Hindlimb muscle (tissue), 1 donor: ENCODE data around the gene TMEM217. TPM values are rescaled to one million over a fixed set of nuclear protein-coding genes. Genes with fewer than 3 reads are reported as not detected.

ENCODE experiments used
- DNase-seq: peaks from one replicate; pipeline ENCODE4 v3.0.0-alpha.2; 2013
- polyA plus RNA-seq: library from polyadenylated mRNA; unstranded; fragments of 120-200 nt; gene quantifications from one replicate; pipeline ENCODE4 v1.2.1, GENCODE V29; 2013; ENCODE audit not compliant: insufficient read length

TMEM217 gene
- polyA plus RNA-seq, 1 donor = 0.72 TPM

DNA sequence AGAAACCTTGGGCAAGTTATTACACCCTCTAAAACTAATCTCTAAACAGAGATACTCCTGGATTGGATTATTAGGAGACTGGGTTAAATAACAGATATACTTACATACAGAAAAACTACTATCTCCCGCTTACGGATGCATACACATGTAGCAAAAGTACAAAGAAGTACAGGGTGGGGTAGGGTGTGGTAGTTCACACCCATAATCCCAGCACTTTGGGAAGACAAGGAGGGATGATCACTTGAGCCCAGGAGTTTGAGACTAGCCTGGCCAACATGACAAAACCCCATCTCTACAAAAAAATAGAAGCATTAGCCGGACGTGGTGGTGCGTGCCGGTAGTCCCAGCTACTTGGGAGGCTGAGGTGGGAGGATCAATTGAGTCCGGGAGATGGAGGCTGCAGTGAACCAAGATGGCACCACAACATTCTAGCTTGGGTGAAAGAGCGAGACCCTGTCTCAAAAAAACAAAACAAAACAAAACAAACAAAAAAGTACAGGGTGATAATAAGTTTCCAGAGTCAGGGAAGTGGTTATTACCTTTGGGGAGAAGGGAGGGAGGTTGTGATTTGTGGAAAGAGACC lies 79.9 kb downstream of the TMEM217 start:
- no peak for DNase-seq

DNA sequence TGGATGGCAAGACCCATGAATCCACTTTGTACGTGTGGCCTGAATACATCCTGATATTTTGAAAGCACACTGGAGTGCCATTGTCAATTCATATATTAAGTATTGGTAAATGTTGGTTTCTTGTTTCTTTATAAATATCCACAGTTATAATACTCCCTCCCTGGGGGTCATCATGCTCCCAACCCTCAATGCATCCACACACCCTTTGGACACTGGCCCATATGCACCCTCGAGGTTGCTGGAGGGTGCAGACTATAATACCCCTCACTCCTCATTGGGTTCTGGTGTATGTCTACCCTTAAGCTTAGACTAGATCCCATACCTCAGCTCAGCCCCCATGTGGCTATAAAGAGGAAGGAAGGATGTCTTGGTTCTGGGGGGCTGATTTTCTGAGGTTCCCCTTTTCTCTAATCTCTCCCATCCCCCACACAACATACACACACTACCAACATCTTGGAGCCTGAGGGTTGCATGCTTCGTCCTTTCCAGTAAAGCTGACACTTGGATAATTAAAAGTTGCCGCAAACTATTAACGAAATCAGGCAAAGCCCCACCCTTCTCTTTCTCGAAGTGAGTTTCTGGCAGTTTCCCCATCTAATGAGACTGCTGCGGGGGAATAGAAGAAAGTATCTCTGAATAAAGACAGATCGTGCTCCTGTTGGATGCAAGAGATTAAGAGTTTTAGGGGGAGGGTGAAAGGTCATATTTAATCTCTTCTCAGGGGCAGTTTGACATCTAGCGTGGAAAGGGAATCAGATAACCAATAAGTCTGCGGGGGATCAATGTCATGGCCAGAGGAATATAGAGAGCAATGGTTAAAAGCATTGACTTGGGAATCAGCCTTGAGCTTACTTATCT lies 80.6 kb downstream of the TMEM217 start:
- no peak for DNase-seq

DNA sequence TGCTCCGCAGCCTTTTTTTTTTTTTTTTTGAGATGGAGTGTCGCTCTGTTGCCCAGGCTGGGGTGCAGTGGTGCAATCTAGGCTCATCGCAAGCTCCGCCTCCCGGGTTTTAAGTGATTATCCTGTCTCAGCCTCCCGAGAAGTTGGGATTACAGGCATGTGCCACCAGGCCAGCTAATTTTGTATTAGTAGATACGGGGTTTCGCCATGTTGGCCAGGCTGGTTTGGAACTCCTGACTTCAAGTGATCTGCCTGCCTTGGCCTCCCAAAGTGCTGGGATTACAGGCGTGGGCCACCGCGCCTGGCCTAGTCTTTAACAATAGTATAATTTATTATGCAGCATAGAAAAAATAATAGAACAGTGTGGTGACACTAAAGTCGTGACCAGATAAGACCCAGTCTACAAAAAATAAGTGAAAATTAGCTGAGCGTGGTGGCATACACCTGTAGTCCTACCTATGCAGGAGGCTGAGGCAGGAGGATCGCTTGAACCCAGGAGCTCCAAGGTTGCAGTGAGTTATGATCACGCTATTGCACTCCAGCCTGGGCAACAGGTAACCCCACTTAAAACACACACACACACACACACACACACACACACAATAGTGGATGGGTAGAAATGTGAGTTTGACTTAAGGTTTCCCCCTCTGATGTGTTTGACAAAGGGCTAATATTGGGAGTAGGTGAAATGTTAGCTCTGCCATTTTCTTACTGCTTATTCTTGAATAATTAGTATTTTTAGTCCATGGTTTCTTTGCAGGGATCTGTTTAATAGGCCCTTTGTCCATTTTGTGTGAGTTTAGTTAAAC lies 81.5 kb downstream of the TMEM217 start:
- DNase-seq = no peak

DNA sequence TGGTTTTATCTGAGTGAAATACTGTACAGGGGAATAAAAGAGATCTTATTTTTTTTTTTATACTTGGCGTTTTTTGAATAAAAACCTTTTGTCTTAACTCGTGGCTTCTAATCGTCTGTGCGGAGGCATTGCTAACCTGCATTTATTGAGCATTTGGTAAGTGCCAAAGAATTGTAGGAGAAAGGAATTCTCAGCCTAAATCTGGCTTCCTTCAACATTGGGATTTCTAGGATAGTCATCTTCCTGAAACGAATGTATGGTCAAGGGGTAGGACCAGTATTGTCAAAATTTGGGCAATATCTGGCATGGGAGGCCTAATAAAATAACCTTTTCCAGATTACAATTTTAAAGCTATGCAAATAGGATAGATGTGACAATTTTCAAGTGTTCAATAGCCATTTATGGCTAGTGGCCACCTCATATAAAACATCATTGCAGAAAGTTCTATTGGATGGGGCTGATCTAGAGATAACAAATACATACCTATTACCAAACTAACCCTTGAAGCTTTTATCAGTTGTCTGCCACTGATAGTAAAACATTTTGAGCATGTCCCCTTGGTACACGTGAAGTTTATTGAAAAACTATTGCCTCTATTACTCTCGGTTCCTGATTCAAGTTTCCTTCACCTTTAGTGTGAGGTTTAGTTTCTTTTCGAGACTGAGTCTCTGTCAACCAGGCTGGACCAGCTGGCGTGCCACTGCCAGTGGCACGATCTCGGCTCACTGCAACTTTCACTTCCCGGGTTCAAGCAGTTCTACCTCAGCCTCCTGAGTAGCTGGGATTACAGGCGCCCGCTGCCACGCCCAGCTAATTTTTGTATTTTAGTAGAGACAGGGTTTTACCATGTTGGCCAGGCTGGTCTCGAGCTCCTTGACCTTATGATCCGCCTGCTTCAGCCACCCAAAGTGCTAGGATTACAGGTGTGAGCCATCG lies 82.3 kb downstream of the TMEM217 start:
- no peak for DNase-seq

DNA sequence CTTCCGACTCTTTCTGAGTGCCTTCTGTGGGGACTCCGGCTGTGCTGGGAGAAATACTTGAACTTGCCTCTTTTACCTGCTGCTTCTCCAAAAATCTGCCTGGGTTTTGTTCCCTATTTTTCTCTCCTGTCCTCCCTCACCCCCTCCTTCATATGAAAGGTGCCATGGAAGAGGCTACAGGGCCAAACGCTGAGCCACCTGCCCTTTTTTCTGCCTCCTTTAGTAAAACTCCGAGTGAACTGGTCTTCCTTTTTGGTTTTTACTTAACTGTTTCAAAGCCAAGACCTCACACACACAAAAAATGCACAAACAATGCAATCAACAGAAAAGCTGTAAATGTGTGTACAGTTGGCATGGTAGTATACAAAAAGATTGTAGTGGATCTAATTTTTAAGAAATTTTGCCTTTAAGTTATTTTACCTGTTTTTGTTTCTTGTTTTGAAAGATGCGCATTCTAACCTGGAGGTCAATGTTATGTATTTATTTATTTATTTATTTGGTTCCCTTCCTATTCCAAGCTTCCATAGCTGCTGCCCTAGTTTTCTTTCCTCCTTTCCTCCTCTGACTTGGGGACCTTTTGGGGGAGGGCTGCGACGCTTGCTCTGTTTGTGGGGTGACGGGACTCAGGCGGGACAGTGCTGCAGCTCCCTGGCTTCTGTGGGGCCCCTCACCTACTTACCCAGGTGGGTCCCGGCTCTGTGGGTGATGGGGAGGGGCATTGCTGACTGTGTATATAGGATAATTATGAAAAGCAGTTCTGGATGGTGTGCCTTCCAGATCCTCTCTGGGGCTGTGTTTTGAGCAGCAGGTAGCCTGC lies 83.2 kb downstream of the TMEM217 start:
- no peak for DNase-seq

DNA sequence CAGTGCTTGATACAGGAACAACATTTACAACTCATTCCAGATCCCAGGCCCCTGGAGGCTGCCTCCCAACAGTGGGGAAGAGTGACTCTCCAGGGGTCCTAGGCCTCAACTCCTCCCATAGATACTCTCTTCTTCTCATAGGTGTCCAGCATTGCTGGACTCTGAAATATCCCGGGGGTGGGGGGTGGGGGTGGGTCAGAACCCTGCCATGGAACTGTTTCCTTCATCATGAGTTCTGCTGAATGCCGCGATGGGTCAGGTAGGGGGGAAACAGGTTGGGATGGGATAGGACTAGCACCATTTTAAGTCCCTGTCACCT lies 83.8 kb downstream of the TMEM217 start:
- DNase-seq = no peak

DNA sequence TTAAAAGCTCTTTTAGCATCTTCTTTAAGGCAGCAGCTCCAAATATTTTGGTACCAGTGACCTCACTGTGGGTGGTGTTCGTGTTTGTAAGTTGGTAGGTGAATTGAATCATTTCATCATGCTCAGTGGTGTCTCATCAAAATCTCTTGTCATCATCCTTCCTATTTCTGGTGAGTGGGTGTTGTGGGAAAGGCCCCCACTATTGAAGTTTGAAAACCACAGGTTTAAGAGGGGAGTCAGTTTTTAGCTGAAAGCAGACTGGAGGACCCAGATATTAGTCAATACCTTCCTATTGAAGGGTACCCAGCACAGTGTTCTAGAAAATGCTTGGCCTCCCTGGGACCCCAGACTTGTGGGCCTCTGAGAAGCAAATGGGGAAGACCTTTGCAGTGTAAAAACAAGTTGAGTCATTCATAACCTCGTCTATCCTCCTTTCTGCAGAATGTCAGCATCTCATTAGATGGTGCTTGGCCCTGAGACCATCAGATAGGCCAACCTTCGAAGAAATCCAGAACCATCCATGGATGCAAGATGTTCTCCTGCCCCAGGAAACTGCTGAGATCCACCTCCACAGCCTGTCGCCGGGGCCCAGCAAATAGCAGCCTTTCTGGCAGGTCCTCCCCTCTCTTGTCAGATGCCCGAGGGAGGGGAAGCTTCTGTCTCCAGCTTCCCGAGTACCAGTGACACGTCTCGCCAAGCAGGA lies 84.3 kb downstream of the TMEM217 start:
- DNase-seq = no peak

DNA sequence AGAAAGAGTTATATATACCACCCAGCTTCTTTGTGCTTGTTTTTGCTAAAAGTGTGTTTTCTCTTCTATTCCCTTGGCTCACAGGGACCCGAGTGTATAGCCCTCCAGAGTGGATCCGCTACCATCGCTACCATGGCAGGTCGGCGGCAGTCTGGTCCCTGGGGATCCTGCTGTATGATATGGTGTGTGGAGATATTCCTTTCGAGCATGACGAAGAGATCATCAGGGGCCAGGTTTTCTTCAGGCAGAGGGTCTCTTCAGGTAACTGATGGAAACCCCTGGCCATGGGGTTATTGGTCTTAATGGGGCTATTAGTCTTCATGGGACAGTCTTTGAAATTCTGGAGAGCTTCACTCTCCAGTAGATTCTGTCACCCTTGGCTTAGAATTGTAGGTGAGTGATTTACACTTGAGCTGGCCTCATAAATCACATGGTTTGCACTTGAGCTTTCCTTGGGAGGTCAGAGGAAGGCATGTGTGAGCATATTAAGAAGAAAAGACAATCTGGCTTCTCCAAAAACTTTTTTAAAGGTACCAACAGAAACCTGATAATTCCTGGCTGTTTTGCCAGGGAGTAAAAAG lies 84.9 kb downstream of the TMEM217 start:
- no peak for DNase-seq

DNA sequence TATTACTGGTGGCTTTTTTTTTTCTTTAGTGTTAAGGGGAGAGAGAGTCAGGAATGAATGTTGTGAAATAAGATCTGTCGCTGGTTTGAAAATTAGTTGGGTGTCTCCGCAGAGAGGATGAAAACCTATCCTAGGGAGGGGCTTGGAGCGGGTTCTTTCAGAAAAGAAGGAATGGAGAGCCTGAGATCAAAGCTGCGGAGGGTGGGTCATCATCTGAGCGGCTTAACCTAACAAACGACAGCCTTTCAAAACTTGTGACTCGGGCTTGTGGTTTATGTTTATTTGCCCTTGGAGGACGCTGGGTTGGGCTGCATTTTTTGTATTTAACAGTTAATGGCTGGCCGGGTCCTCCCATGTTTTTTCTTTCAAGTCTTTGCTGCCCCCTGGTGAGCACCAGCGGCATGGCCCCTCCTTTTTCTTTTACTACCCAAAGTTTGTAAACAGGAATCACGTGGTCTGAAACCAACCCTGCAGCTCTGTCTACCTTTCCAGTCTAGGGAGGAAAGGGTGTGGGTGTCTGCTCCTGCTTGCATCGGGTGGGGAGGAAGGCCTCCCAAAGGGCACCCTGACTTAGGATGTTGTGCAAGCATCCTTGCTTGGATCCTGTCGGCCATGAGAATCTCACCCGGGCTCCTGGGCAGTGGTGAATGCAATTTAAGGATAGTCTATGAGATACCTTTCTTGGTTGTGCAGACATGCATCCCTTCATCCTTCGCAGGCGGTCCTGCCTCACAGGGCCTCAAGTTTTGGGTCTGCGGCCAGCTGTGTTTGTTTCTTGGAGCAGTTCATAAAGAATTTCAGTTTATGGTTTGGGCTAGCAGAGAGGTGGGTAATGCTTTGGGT lies 85.8 kb downstream of the TMEM217 start:
- peak; percentile 84 for DNase-seq

DNA sequence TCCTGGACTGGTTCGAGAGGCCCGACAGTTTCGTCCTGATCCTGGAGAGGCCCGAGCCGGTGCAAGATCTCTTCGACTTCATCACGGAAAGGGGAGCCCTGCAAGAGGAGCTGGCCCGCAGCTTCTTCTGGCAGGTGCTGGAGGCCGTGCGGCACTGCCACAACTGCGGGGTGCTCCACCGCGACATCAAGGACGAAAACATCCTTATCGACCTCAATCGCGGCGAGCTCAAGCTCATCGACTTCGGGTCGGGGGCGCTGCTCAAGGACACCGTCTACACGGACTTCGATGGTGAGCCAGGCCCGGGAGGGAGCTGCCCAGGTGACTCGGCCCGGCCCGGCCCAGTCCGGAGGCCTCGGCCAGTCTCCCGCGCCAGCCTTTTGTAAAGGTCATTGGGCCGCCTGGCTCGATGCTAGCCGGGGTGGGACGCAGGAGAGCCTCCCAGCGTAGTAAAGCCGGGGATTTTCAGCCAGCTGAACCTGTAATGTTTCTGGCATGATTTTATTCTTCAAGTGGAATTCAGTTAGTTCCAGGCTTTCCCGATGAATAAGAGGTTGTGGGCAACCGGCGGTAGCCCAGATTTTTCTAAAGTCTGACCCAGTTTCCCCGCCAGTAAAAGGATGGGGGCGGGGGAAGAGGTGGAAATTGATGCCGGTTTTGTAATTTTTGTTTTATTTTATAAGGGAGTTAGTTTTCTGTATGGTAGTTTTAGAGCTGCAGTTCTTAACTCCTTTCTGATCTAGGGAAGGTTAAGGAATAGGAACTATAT lies 86.6 kb downstream of the TMEM217 start:
- peak; percentile 59 for DNase-seq

DNA sequence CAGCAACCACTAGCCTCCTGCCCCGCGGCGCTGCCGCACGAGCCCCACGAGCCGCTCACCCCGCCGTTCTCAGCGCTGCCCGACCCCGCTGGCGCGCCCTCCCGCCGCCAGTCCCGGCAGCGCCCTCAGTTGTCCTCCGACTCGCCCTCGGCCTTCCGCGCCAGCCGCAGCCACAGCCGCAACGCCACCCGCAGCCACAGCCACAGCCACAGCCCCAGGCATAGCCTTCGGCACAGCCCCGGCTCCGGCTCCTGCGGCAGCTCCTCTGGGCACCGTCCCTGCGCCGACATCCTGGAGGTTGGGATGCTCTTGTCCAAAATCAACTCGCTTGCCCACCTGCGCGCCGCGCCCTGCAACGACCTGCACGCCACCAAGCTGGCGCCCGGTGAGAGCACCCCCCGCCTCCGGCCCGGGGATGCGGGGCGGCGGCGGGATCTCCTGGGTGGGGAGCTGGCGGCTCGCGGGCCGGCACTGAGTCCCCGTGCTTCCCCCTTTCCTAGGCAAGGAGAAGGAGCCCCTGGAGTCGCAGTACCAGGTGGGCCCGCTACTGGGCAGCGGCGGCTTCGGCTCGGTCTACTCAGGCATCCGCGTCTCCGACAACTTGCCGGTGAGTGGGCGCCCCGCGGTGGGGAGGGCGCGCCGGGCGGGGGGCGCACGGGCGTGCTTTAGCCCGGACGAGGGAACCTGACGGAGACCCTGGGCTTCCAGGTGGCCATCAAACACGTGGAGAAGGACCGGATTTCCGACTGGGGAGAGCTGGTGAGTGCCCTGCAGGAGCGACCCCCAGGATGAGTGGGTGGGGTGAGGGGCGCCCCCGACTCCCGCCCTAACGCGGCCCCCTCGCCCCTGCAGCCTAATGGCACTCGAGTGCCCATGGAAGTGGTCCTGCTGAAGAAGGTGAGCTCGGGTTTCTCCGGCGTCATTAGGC lies 87.4 kb downstream of the TMEM217 start:
- DNase-seq = peak; percentile 32

DNA sequence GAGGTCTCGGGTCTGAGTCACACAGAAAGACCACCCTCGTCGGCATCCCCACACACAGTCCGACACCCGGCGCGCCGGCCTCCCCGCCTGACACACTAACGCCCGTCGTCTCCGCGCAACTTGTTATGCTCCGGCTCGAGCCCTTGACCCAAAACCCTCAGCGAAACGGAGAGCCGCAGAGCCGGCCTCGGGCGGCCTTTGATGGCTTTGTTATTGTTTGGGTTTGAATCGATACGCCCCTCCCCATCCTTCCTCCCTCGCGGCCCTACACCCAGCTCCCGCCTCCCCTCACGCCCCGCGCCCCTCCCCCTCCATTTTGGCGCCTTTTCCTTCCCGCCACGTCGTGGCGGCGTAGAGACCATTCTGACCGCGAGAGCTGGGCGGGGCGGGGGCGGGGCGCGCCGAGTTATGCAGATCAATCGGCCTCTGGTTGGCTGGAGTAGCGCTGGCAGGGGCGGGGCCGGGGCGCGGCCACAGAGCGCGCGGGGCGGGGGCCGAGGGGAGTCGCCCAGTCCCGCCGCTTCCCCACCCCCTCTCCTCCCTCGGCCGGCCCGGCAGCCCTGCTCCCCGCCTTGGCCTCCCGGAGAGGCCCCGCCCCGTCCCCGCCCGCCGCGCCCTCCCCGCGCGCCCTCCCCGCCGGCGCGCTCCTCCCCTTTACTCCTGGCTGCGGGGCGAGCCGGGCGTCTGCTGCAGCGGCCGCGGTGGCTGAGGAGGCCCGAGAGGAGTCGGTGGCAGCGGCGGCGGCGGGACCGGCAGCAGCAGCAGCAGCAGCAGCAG lies 88.3 kb downstream of the TMEM217 start, which contains the start of gene PIM1:
Gene PIM1, plus strand, starts transcription at position 657 of the 777 bp plus-strand sequence. CDS start 424 bp downstream, outside the sequence.
- DNase-seq = peak; percentile 99

DNA sequence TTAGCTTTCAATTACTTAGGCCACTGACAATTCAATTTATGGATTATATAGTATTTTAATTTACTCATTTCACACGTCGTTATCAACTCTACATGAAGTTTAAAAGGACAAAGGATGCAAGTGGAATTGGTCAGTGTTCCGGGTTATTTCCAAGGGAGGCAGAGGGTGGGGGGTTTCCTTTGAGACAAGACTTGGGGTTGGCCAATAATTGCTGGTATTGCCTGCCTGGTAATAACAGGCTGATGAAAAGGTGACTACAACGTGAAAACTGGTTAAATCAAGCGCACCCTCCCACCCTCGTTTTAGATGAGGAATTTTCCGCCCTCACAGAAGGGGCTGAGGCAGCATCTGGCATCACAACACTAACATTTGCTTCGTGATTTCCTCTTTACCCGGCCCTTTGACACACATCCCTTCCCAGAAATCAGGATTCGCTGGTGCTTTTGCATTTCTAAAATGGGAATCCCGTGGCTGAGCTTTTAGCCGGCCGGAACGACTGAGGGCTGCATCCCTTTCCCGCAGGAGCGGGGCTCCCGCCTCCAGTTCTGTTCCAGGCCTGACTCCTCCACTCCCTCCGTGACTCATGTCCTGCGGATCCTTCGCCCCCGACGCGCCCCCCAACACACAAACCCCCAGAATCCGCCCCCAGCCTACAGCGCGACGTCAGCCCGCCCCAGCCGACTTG lies 89.0 kb downstream of the TMEM217 start:
- DNase-seq = no peak

DNA sequence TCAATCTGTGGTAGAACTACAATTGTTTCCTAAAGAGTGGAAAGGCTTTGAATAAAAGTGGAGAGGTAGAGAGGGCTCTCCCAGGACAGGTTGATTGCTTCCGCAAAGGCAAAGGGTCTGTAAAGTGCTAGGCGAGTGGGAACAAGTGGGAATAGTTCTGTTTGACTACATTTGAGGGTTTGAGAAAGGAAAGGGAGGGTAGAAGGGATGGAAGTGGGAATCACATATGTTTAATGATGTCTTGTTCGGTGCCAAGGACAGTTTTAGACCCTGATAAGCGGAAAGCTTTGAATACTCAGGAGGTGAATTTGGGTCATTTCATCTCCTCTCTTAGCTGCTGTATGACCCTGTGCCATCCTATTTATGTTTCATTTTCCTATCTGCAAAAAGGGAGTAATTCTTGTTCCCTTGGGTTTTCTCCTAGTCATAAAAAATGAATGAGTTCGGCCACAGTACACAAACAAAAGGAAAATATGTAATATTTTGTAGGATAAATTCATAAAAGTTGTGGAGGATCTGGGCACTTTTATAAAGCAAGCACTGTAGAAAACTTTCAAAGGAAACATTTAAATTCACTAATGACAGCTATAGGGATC lies 89.7 kb downstream of the TMEM217 start:
- DNase-seq = no peak

DNA sequence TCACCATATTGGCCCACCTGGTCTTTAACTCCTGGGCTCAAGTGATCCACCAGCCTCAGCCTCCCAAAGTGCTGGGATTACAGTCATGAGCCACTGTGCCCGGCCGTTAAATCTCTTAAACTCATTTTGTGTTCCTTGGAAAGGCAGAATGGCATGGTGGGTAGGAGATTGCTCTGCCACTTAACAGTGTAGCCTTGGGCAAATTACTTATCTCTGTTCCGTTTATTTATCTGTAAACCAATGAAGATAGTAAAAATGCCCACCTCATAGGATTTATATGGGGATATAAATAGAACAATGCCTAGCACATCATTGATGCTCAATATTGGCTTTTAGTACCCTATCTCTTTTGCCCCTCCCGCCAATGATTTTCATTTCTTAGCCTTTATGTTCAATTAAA lies 95.2 kb downstream of the TMEM217 start:
- no peak for DNase-seq
